ENCODE data around the gene ALG3.

- TF ChIP-seq CTCF (conservative IDR thresholded peaks at IDR 0.05; ENCODE audit: low read depth, low read length) (no peak), POLR2A (IDR thresholded peaks at IDR 0.05; ENCODE audit: low read depth, low read length) (no peak), SMC3 (IDR thresholded peaks at IDR 0.05; ENCODE audit: low read depth, low read length) (no peak), NFE2L2 (IDR thresholded peaks at IDR 0.05; ENCODE audit: low read depth, low read length) (no peak)
These were observed 10.4 kb downstream of the ALG3 start for GRCh38 chr3:184238246-184238818.
